ENCODE data around the gene SLC29A4.
"Not testable (repeated sequence)": the region's sequence is repeated elsewhere in the genome, so short reads cannot be mapped to it uniquely, and the experiment has no call there.

The SLC29A4 gene

GRCh38 chr7:5315761-5316160 lies 33.0 kb downstream of the SLC29A4 start:
- no peak for TF ChIP-seq CTCF (IDR thresholded peaks at IDR 0.05)
- H3K79me2 ChIP-seq = no peaks in the 10 kb centered on the region
- no peaks in the 10 kb centered on the region for H3K4me1 ChIP-seq
- no peak overlapping the region for H3K27ac ChIP-seq
- no peaks in the 10 kb centered on the region for H3K27me3 ChIP-seq (ENCODE audit: control insufficient read depth, insufficient read depth, low read length)
- no peak overlapping the region for H3K9ac ChIP-seq
- H3K36me3 ChIP-seq (ENCODE audit: control insufficient read depth, insufficient read depth, low read length) = no peaks in the 10 kb centered on the region
- H3K4me2 ChIP-seq (ENCODE audit: low read length) = no peak overlapping the region
- no peaks in the 10 kb centered on the region for H3K9me3 ChIP-seq (ENCODE audit: control insufficient read depth, low read length)
- H2AFZ ChIP-seq = no peak overlapping the region
- no peak overlapping the region for H3K4me3 ChIP-seq (ENCODE audit: low read depth, low read length)

- not testable (repeated sequence) for H3K79me2 ChIP-seq; H3K4me2 ChIP-seq (ENCODE audit: low read length); H3K4me1 ChIP-seq; H3K27ac ChIP-seq; H3K4me3 ChIP-seq (ENCODE audit: low read depth, low read length); H3K9ac ChIP-seq; H3K36me3 ChIP-seq (ENCODE audit: control insufficient read depth, insufficient read depth, low read length); H3K27me3 ChIP-seq (ENCODE audit: control insufficient read depth, insufficient read depth, low read length); H3K9me3 ChIP-seq (ENCODE audit: control insufficient read depth, low read length); H2AFZ ChIP-seq
Observed at GRCh38 chr7:5318613-5319012, 35.9 kb downstream of the SLC29A4 start.

GRCh38 chr7:5320391-5320790 lies 37.6 kb downstream of the SLC29A4 start:
- Histone ChIP-seq H3K36me3 (ENCODE audit: control insufficient read depth, insufficient read depth, low read length) (no peaks in the 10 kb centered on the region), H2AFZ (no peak overlapping the region), H3K27ac (no peak overlapping the region), H3K79me2 (peaks cover 3% of the 10 kb centered on the region), H3K4me1 (no peaks in the 10 kb centered on the region), H3K4me2 (ENCODE audit: low read length) (no peak overlapping the region), H3K27me3 (ENCODE audit: control insufficient read depth, insufficient read depth, low read length) (no peaks in the 10 kb centered on the region), H3K9ac (no peak overlapping the region), H3K9me3 (ENCODE audit: control insufficient read depth, low read length) (no peaks in the 10 kb centered on the region), H3K4me3 (ENCODE audit: low read depth, low read length) (no peak overlapping the region)
- TF ChIP-seq CTCF (IDR thresholded peaks at IDR 0.05) = no peak

GRCh38 chr7:5320802-5321396 lies 38.2 kb downstream of the SLC29A4 start:
- H3K36me3 ChIP-seq (ENCODE audit: control insufficient read depth, insufficient read depth, low read length) = no peaks in the 10 kb centered on the region
- H3K79me2 ChIP-seq = peaks cover 3% of the 10 kb centered on the region
- no peak for TF ChIP-seq CTCF (IDR thresholded peaks at IDR 0.05)
- no peak overlapping the region for H3K4me3 ChIP-seq (ENCODE audit: low read depth, low read length)
- no peak overlapping the region for H2AFZ ChIP-seq
- no peaks in the 10 kb centered on the region for H3K4me1 ChIP-seq
- H3K27me3 ChIP-seq (ENCODE audit: control insufficient read depth, insufficient read depth, low read length) = no peaks in the 10 kb centered on the region
- H3K9ac ChIP-seq = no peak overlapping the region
- no peaks in the 10 kb centered on the region for H3K9me3 ChIP-seq (ENCODE audit: control insufficient read depth, low read length)
- no peak overlapping the region for H3K4me2 ChIP-seq (ENCODE audit: low read length)
- no peak overlapping the region for H3K27ac ChIP-seq

- H3K27me3 ChIP-seq (ENCODE audit: control insufficient read depth, insufficient read depth, low read length) = no peaks in the 10 kb centered on the region
- H3K79me2 ChIP-seq = peaks cover 3% of the 10 kb centered on the region
- no peak overlapping the region for H3K4me2 ChIP-seq (ENCODE audit: low read length)
- H3K9ac ChIP-seq = no peak overlapping the region
- no peak overlapping the region for H2AFZ ChIP-seq
- no peaks in the 10 kb centered on the region for H3K4me1 ChIP-seq
- TF ChIP-seq CTCF (IDR thresholded peaks at IDR 0.05) = no peak
- no peaks in the 10 kb centered on the region for H3K9me3 ChIP-seq (ENCODE audit: control insufficient read depth, low read length)
- H3K27ac ChIP-seq = no peak overlapping the region
- no peak overlapping the region for H3K4me3 ChIP-seq (ENCODE audit: low read depth, low read length)
- H3K36me3 ChIP-seq (ENCODE audit: control insufficient read depth, insufficient read depth, low read length) = no peaks in the 10 kb centered on the region
Observed at GRCh38 chr7:5322621-5323410, 40.1 kb downstream of the SLC29A4 start.

- not testable (repeated sequence) for H3K4me3 ChIP-seq (ENCODE audit: low read depth, low read length); H3K27ac ChIP-seq; H3K9me3 ChIP-seq (ENCODE audit: control insufficient read depth, low read length); H2AFZ ChIP-seq; H3K36me3 ChIP-seq (ENCODE audit: control insufficient read depth, insufficient read depth, low read length); H3K27me3 ChIP-seq (ENCODE audit: control insufficient read depth, insufficient read depth, low read length); H3K9ac ChIP-seq; H3K4me2 ChIP-seq (ENCODE audit: low read length); H3K79me2 ChIP-seq; H3K4me1 ChIP-seq
Observed at GRCh38 chr7:5323800-5324781, 41.3 kb downstream of the SLC29A4 start.
